Left cardiac atrium (tissue), 4 donors: ENCODE results near the gene ULK4. TPM values are rescaled to one million over a fixed set of nuclear protein-coding genes. Genes with fewer than 3 reads are reported as not detected.

Source experiments
- ATAC-seq, 2 donors: fragments of 200-7000 bp; cut with Tn5 transposase; one replicate each; pipeline ENCODE4 v1.9.1; 2020; ENCODE audit warnings: mild to moderate bottlenecking in 2 of 2, moderate library complexity in 2 of 2
- DNase-seq: peaks from one replicate; pipeline ENCODE4 v3.0.0-alpha.2; 2020
- intact Hi-C, 2 donors: fragments of 100-400 bp; cut with DNase I; formaldehyde crosslinking; loops; one replicate each; pipeline versions ENCODE4 v1.14.1 to v1.15.1; 2022 to 2023
- total RNA-seq, 2 donors: library from RNA; stranded (reverse); fragmentation: NEBNext Ultra II Directional; extraction: Animal tissue kit (Norgen Biotek cat#: 25700); gene quantifications; one replicate each; pipeline ENCODE4 v1.2.1, GENCODE V29; 2021
- donor health status: DM: no; HTN: yes; CAD: no.
- donor health status: DM: no; HTN: yes; CAD: no; lungs with severe emphysema.
- donor health status: DM: yes; HTN: yes; CAD: no.
- donor health status: Dilated cardiomyopathy.

Gene ULK4
- total RNA-seq, 2 donors from 2014 or later = 12.7 to 13.8 TPM

GRCh38 chr3:41966206-41966605, 4.3 kb upstream of the ULK4 start:
- DNase-seq (no peak), ATAC-seq (no peak)
- intact Hi-C loops = no loop called here

GRCh38 chr3:41963823-41964222, 1.9 kb upstream of the ULK4 start:
- intact Hi-C loops = no loop called here
- ATAC-seq (no peak), DNase-seq (no peak)

GRCh38 chr3:41960826-41961750, 815 bp downstream of the ULK4 start:
- intact Hi-C loops = no loop called here
- ATAC-seq (peak; percentile 20 to 39), DNase-seq (peak; percentile 47)

- intact Hi-C loops = no loop called here
- ATAC-seq (no peak), DNase-seq (no peak)
These were observed 5.3 kb downstream of the ULK4 start for GRCh38 chr3:41956574-41956973.

- intact Hi-C loops = no loop called here
- no peak for DNase-seq
These were observed 6.7 kb downstream of the ULK4 start for GRCh38 chr3:41955192-41955591.

GRCh38 chr3:41943311-41943843, 18.5 kb downstream of the ULK4 start:
- DNase-seq (no peak), ATAC-seq (no peak)
- intact Hi-C loops = no loop called here

More at GRCh38 chr3:41955192-41955591, 6.7 kb downstream of the ULK4 start:
- no peak for ATAC-seq

- intact Hi-C loops = no loop called here
- ATAC-seq (no peak), DNase-seq (no peak)
These were observed 21.5 kb downstream of the ULK4 start for GRCh38 chr3:41940393-41940792.

- DNase-seq (no peak), ATAC-seq (no peak)
- intact Hi-C loops = no loop called here
These were observed 25.5 kb downstream of the ULK4 start for GRCh38 chr3:41936384-41936783.

- intact Hi-C loops = no loop called here
These were observed 28.7 kb downstream of the ULK4 start for GRCh38 chr3:41933154-41933676.

GRCh38 chr3:41932464-41932863, 29.4 kb downstream of the ULK4 start:
- intact Hi-C loops = no loop called here
- DNase-seq (no peak), ATAC-seq (no peak)

More at GRCh38 chr3:41933154-41933676, 28.7 kb downstream of the ULK4 start:
- no peak for DNase-seq
- no peak for ATAC-seq

GRCh38 chr3:41920406-41920965, 41.4 kb downstream of the ULK4 start:
- no peak for DNase-seq
- no peak for ATAC-seq
- intact Hi-C loops = no loop called here

- intact Hi-C loops = no loop called here
- DNase-seq (no peak), ATAC-seq (no peak)
These were observed 46.5 kb downstream of the ULK4 start for GRCh38 chr3:41915353-41915752.

- intact Hi-C loops = no loop called here
- no peak for ATAC-seq
- DNase-seq = no peak
These were observed 49.6 kb downstream of the ULK4 start for GRCh38 chr3:41912280-41912679.

GRCh38 chr3:41907330-41908073, 54.4 kb downstream of the ULK4 start:
- intact Hi-C loops = loop anchor here in 1 of 2 donors (10.0 kb wide), 1 partner anchor 537 kb away; no protein-coding TSS in a partner anchor
- ATAC-seq = no peak
- DNase-seq = no peak

- intact Hi-C loops = loop anchor here in 1 of 2 donors (10.0 kb wide), 1 partner anchor 545 kb away; no protein-coding TSS in a partner anchor
- DNase-seq (no peak), ATAC-seq (no peak)
These were observed 61.6 kb downstream of the ULK4 start for GRCh38 chr3:41900265-41900664.

GRCh38 chr3:41898631-41899030, 63.3 kb downstream of the ULK4 start:
- ATAC-seq (no peak), DNase-seq (no peak)
- intact Hi-C loops = loop anchor here (10.0 kb wide), 3 partner anchors 116 to 296 kb away; partner anchors contain the start of gene TRAK1 (in 1 of the 2)

- DNase-seq = no peak
These were observed 67.9 kb downstream of the ULK4 start for GRCh38 chr3:41893977-41894376.

GRCh38 chr3:41888368-41889076, 73.4 kb downstream of the ULK4 start:
- no peak for DNase-seq
- intact Hi-C loops = no loop called here
- no peak for ATAC-seq

More at GRCh38 chr3:41893977-41894376, 67.9 kb downstream of the ULK4 start:
- intact Hi-C loops = loop anchor here (2.0 to 10.0 kb wide), 6 partner anchors 121 to 548 kb away; partner anchors contain the start of gene TRAK1 (in 1 of the 2)
- ATAC-seq = no peak
